Stimulated activated CD8-positive, alpha-beta memory T cell treated with anti-CD3 and anti-CD28 coated beads, Interleukin-15, amount 100 ng/mL, for 4 hours (primary cell): ENCODE data around the gene ARRDC3.

Experiments used
- DNase-seq, 2 donors: peaks; one replicate each; pipeline ENCODE4 v3.0.0-alpha.2; 2020; ENCODE audit warnings: low read depth in 2 of 2

ARRDC3 gene

DNA sequence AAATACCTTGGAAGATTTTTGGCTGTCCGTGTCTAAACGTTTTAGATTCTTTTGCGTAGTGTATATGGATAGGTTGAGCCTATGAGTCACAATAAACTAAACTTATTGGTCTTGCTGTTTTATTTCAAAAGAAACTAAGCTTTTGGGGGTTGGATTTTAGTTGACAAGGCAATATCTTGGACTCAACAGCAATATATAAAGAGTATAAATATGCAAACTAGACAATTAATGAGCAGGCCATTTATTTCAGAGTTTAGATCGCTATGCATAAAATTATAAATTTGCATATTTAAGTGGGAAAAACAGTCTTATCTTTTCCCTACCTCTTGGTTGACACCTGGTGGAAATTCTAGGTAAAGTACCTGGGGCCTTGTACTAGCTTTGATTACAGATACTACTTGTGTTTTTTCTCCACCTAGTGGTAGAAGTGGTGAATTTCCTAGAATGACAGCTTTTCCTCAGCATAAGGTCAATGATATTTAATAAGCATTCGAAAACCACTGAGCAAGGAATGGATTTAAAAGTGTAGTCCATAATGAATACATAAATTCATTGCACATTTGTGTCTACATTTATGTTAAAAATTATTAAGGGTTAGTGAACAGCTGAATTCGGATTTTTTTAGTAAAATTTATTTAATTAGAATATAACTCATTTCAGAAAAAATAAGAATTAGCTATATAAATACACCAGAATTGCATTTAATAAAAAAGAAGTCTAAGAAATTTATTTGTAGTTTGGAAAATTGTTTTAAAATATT, 1.7 kb upstream of the ARRDC3 start:
- peak in 1 of 2 donors; percentile 22 for DNase-seq

DNA sequence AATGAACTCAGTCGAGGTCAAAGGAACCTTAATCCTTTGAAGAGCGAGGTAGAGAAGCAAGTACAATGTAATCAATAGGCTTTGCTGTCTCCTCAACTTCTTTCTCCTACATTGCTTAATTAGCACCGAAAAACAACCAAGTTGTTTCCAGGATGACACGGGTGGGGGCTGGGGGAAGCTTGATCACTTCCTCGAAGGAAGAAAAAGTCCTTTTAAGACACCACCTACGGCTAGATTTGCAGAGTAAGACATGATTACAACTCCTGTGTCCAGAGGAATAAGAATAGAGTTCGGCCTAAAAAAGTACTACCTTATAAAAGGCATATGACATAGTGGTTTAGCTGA, 811 bp upstream of the ARRDC3 start:
- DNase-seq = no peak

DNA sequence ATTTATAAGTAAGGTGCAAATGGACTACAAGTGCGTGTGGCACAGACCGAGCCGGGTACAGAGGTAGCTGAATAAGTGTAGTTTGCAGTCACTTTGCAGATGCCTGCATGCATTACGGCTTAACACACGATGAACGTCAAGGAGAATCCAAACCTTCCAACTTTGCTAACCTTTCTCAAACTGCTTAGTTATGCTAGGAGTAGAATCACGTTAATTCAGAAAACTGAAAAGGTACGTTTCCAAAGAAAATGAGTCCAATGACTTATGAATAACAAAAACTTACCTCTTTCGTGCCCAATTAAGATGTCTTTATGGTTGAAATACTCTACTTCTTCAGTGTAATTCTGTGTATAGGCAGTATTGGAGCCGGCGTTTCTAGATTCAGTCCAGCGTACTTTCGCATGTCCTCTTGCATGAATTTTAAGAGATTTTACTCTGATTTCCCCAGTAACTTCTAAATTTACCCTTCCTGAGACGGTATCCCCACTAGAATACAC, 539 bp downstream of the ARRDC3 start:
- no peak for DNase-seq

DNA sequence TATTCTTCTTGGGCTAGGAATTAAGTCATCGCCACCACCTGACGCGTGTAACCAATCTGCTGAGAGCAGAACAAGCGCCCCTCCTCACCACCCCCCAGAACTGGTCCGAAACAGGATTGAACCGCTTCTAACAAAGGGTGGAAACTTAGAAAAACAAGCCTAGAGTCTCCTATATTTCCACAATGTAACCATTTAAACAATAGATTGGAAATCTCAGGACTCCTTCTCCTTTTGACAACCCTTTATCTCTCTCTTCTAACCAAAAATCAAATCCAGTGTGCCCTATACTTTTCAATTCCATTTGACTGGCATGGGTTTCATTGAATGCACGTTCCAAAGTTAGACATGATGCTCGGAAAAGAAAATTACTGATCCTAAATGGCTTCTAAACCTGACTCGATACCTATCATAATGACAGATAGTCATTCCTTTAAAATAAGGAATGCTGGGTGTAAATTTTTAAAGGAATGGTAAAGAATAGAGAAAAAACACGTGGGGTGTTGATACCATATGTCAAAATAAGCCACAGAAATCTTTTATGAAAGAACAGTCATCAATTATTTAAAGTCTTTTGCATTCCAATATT, 1.2 kb downstream of the ARRDC3 start:
- DNase-seq = peak; percentile 48 to 56

DNA sequence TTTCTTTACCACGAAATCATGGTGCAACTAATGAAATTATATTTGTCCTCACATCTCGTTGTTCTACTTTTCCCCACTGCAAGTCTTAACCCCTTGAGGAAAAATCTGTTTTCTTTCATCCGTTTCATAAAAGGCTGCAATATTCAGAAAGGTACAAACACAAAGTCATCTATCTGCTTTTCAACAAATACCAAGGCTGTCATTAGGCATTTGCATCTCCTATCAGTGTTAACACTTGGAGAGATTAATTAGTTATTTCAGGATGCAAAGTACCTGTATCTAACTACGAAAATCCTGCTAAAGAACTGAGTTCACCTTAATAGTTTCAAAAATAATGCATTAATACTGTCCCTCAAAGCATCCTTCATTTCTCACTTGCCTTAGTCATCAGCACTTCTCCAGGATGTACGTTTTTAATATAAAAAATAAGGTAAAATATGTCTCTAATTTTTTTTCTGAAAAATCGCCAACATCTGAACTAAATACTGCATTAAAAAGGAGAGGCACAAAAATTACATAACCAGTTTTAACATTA, 1.8 kb downstream of the ARRDC3 start:
- DNase-seq = no peak

DNA sequence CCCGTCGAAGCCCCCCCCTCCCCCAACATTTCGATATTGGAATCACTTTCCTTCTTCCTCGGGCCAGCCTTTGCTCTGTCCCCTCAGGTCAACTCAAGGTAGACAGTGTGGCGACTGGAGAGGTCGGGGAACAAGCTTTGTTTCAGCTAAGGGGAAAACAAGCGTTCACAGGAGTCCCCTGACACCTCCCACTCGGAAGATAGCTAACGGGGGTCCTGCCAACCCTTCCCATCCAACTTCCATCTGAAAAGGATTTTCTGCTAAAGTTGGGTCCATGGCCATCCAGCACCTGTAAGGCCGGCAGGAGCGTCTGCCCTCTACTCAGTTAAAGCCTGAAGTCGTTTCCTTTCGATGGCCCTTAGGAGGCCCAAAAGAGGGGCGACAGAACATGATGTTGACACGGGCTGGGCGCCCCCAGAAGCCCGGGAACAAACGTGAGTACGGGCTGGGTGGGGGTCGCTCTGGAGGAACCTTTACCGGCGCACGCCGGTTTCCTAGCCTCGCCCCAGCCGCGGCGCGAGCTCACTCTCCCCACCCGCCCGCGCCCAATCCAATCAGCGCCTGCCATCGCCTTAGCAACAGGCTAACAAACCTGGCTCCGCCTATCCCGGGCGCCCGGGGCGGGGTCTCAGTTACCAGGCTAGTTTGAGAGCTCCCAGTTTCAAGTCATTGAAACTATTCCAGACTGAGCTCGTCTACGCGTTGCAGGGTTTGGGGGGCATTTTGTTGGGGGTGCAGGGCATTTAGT, 2.5 kb downstream of the ARRDC3 start:
- peak; percentile 97 for DNase-seq

DNA sequence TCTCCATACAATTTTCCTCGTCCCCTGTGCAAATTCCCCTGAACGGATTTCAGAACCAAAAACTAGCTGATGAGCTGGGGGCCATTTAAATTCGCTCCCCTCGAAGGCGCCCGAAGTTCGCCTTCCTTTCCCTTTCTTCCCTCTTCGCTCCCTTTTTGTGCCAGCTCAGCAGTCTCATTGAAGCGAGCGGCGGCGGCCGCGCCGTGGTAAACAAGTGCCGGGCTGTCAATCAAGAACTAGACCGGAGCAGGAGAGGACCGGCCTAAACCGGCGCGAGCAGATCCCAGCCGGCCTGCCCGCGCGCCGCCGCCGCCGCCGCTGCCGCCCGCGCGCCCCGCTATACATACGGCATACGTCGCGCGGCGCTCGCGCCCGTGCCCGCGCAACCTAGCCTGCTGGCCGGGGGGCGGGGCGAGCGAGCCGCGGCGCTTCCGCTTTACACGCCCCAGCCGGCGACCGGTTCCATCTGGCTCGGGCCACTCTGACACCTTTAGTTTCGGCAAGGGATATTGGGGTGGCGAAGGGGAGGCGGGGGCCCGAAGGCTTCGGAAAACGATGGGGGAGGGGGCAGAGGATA, 3.1 kb downstream of the ARRDC3 start:
- DNase-seq = peak; percentile 87 to 93

DNA sequence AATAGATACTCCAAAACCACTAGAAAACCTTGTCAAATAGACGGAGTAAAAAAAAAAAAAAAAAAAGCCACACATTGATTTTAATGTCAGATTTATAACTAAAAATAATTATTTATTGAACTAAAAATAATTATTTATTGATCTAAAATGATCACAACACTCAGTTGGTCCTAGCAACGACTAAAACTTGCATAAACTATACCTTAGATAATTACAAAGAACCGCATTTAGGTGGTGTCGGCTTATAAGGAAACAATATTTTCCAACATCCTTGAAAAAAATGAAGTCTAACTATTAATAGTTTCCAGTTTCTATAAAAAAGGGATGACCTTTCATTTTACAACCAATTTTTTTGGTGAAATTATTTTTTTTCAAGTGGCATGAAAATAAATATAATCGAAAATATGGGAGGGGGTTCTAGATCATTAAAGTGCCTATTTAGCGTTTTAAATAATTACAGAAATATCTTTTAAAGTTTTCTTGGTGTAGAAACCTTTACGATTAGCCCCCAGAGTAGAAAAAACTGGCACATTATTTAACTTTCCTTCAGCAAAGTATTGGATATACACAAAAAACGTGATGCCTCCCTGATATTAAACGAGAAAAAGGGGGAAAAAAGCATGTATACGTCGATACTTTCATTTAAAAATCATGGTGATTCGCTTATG, 3.7 kb downstream of the ARRDC3 start:
- DNase-seq = no peak

DNA sequence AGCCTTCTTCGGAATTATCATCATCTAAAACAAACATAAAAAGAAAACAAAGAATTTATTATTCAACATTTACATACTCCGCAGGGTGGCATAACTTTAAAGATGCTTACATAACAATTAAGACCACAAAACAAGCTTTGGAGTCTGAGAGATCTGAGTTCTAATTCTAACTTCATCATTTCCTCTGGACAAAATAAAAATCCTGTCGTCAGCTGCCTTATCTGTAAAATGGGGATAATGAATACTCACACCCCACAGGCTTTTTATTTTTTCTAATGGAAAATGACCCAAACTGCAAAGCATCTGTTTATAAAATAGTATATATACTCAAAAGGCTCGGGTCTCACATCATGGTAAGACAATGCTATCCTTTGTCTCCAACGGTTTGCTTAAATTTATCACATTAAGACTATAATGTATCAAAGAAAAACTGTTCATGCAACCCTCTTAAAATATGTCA, 4.3 kb downstream of the ARRDC3 start:
- DNase-seq = no peak

DNA sequence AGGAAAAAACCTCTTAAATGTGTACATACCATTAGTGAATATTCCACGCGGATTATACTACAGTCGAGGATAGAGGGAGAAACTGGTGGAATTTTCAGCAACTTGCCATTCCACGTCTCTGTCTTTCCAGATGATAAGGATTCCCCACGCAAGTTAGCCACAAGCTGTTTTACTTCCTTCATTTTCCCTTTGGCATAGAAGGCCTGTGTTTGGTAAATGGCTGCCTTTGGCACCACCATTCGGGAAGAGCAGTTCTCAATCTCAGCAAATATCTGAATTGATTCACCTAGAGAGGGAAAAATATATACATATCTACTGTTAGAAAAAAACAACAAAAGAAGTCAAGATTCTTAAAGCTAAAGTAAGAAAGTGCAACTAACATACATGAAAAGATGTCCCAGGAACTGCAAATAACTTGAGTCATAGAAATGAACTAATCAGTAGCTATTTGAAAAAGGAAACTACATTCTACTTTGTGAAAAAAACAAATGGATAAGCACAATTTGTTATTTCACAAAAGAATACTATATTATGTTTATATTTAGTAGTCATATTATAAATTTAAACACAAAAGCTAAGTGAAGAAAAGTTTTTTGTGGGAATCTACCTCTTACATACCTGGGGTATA, 8.1 kb downstream of the ARRDC3 start:
- DNase-seq = no peak

DNA sequence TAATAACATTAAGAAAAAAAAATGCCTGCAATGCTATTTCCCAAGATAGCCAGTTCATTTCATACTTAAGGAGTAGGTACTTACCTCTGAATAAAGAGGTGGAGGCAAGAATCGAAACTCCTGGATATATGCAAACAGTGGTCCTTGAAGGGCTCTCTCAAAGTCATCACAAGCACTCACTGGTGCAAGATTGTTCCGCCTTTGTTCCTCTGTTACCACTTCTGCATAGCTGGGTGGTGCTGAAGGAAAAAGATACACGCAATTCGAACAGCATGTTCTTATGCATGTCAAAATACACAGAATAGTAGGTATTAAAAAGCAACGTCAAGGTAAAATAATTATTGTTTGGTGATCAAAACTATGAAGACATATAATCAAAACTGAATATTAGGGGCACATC, 9.5 kb downstream of the ARRDC3 start:
- no peak for DNase-seq

DNA sequence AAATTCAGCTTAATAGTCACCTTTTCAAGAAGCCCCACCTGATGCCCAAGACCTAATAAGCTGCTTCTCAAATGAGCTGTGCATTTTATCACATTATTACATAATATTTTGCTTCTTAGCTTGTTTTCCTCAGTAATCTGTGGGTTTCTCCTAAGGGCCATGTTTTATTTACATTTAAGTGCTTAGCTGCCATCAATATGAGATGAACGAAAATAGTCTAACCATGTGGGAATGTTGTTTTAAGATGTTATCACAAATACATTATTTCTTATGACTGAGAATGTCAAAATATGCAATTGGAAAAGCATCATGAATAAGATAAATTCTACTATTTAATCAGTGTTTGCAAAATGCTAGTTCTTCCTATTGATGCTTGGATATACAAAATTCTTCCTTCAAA, 10.1 kb downstream of the ARRDC3 start:
- DNase-seq = no peak

DNA sequence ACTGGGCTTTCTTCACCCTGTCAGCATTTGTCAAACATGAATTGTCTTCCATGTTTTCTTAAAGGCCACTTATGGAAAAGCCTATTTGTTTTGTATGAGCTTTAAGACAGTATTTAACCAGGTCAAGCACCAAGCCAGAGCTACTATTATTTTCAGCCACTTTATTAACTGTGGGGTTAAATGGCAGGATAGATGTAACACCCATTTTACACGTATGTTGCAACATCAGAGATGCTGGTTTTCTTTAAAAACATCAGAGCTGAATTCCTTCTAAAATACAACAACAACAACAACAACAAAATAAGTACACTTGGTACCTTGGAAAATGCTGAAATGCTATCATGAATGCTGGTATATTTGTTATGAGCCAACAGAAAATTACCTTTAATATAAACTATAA, 13.6 kb downstream of the ARRDC3 start:
- no peak for DNase-seq

DNA sequence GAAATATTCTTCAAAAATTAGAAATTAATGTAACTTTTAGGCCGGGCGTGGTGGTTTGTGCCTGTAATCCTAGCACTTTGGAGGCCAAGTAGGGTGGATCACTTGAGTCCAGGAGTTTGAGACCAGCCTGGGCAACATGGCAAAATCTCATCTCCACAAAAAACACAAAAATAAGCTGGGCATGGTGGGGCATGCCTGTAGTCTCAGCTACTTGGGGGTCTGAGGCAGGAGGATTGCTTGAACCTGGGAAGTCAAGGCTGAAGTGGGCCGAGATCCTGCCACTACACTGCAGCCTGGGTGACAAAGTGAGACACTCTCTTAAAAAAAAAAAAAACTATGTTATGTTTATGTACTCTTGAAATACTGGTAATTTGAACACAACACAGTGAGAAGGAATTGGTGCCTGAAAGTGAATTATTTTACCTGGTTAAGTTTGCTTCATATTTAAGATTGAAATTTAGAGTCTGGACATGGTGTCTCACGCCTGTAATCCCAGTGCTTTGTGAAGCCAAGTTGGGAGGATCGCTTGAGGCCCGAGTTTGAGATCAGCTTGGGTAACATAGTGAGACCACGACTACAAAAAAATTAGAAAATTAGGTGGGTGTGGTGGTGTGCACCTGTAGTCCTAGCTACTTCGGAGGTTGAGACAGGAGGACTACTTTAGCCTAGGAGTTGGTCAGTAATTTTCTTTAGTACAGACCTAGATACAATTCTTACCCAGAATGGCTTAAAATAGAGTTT, 15.0 kb downstream of the ARRDC3 start:
- no peak for DNase-seq

DNA sequence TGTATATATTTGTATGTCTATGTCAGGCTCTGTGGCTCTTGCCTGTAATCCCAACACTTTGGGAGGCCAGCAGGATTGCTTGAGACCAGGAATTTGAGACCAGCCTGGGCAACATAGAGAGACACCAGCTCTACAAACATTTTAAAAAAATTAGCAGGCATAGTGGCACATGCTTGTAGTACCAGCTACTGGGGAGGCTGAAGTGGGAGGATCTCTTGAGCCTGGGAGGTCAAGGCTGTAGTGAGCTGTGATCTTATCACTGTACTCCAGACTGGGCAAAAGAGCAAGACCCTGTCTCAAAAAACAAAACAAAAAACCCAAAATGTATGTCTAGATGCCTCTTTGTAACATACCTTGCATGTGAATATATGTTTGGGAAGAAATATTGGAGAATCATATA, 15.8 kb downstream of the ARRDC3 start:
- DNase-seq = no peak

DNA sequence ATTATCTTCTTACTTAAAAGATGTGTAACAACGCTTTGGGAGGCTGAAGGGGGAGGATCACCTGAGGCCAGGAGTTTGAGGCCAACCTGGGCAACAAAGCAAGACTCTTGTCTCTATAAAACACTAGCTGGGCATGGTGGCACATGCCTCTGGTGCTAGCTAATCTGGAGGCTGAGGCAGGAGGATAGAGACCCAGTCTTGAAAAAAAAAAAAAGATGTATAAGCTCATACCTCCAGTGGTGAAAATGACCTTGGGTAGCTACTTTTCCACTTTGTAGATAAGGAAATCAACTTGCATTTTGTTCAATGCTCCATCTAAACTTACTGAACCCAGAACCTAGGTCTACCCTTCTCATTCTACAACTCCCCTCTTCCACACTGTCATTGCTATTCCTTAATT, 16.6 kb downstream of the ARRDC3 start:
- no peak for DNase-seq

DNA sequence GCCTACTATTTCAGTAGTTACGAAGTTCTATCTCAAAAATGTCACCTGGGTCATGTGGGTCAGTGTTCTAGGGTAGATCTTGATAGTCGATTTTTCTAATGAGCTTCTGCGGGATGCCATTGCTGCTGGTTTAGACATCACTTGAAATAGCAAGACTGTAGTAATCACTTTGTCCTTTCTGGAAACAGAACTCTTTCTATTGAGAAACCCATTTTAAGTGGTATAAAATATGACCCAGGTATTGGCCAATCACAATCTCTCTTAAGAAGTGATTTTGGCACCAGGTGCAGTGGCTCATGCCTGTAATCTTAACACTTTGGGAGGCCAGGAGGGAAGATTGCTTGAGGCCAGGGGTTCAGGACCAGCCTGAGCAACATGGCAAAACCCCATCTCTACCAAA, 17.6 kb downstream of the ARRDC3 start:
- no peak for DNase-seq

DNA sequence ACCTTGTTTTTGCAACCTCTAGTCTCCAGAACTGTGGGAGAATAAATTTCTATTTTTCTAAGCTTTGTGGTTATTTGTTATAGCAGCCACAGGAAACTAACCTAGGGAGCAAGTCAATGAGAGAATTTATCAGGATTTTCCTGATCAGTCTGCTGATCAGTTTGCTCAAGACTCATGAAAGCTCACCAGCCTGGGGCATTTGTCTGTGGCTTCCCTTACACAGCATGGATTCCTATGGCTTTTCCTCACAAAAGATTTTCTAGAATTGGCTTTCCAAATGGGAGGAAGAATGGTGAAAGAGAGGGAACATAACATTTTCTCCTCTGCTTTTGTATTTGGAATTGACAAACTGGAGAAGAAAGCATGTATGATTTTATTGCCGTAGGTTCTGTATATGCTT, 20.2 kb downstream of the ARRDC3 start:
- DNase-seq = no peak

DNA sequence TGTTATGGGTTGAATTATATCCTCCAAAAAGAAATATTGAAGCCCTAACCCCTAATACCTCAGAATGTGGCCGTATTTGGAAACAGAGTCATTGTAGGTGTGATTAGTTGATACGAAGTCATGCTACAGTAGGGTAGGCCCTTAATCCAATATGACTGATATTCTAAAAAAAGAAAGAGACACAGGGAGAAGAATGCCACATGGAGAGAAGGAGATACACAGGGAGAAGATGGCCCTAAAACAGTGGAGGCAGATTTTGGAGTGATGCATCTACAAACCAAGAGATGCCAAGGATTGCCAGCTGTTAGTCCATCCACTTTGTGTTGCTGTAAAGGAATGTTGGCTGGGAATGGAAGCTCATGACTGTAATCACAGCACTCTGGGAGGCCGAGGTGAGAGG, 21.3 kb downstream of the ARRDC3 start:
- DNase-seq = no peak

DNA sequence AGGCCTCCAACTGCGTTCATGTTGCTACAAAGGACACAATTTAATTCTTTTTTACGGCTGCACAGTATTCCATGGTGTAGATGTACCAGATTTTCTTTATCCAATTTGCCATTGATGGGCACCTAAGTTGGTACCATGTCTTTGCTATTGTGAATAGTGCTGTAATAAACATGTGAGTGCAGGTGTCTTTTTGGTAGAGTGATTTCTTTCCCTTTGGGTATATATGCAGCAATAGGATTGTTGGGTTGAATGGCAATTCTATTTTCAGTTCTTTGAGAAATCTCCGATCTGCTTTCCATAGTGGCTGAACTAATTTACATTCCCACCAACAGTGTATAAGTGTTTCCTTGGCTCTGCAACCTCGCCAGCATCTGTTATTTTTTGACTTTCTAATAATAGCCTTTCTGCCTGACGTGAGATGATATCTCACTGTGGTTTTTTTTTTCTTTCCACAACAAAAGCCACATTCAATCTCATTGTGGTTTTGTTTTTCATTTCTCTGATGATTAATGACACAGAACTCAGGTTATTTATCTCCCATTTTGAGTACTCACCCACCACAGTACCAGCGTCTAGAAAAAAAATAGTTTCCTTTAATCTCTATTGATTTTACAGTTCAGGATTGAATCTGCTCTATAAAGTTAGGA, 21.9 kb downstream of the ARRDC3 start:
- no peak for DNase-seq
